CD14-positive monocyte (primary cell): Measurements from ENCODE around the gene ASTN2. TPM values are rescaled to one million over a fixed set of nuclear protein-coding genes. Genes with fewer than 3 reads are reported as not detected.

Experiments used
- DNase-seq, 3 donors: peaks; one replicate each; pipeline ENCODE4 v3.0.0-alpha.2; 2011 to 2022
- H2AFZ ChIP-seq: 2 replicates; pipeline ENCODE4 v1.6.0; 2012; ENCODE audit warnings: mild to moderate bottlenecking, low read depth, low read length, inconsistent platforms; ENCODE audit not compliant: insufficient read depth, poor library complexity, severe bottlenecking
- H3K27ac ChIP-seq, 2 donors: 1 replicate in 1 of 2; 2 replicates in 1 of 2; pipeline ENCODE4 v1.5.1; 2012 to 2013; ENCODE audit warnings: low read length in 2 of 2, control low read depth in 1 of 2, inconsistent platforms in 1 of 2, low read depth in 1 of 2, mild to moderate bottlenecking in 1 of 2
- H3K27me3 ChIP-seq, 2 donors: one replicate each; pipeline versions ENCODE4 v1.6.0 to v1.6.1; 2011 to 2013; ENCODE audit warnings: low read length in 2 of 2; ENCODE audit not compliant: control insufficient read depth in 2 of 2, insufficient read depth in 2 of 2
- H3K36me3 ChIP-seq, 2 donors: replicated peaks in 1 of 2; 1 replicate in 1 of 2; 2 replicates in 1 of 2; pipeline versions ENCODE4 v1.5.1 to v1.6.1; 2012 to 2013; ENCODE audit warnings: low read length in 2 of 2, control low read depth in 1 of 2, inconsistent platforms in 1 of 2, mild to moderate bottlenecking in 1 of 2; ENCODE audit not compliant: insufficient read depth in 2 of 2, control insufficient read depth in 1 of 2
- H3K4me1 ChIP-seq, 2 donors: 1 replicate in 1 of 2; 2 replicates in 1 of 2; pipeline versions ENCODE4 v1.5.1 to v1.6.1; 2012 to 2013; ENCODE audit warnings: low read length in 2 of 2, control low read depth in 1 of 2, inconsistent platforms in 1 of 2, mild to moderate bottlenecking in 1 of 2, moderate library complexity in 1 of 2; ENCODE audit not compliant: insufficient read depth in 2 of 2, control insufficient read depth in 1 of 2
- H3K4me2 ChIP-seq: replicated peaks from 2 replicates; pipeline ENCODE3; 2012; ENCODE audit warnings: low read length, moderate library complexity, mild to moderate bottlenecking; ENCODE audit not compliant: poor library complexity, severe bottlenecking; ENCODE audit errors: extremely low read depth
- H3K4me3 ChIP-seq, 3 experiments: fragments of 200-600 bp in 1 of 3; sonication (generic) in 1 of 3; replicated peaks in 1 of 3; 1 replicate in 2 of 3; 2 replicates in 1 of 3; pipeline ENCODE4 v1.5.1; 2011 to 2013; ENCODE audit warnings: low read length in 3 of 3, mild to moderate bottlenecking in 3 of 3, control low read depth in 2 of 3, low read depth in 2 of 3, inconsistent platforms in 1 of 3, moderate library complexity in 1 of 3
- H3K79me2 ChIP-seq: 2 replicates; pipeline ENCODE4 v1.6.0; 2012; ENCODE audit warnings: mild to moderate bottlenecking, control low read depth, inconsistent platforms, low read length, moderate library complexity; ENCODE audit not compliant: insufficient read depth
- H3K9ac ChIP-seq: 2 replicates; pipeline ENCODE4 v1.6.0; 2017; ENCODE audit warnings: low read length, mild to moderate bottlenecking; ENCODE audit not compliant: insufficient read depth, poor library complexity, severe bottlenecking
- H3K9me3 ChIP-seq, 2 donors: replicated peaks in 1 of 2; 1 replicate in 1 of 2; 2 replicates in 1 of 2; pipeline versions ENCODE4 v1.5.1 to v1.6.1; 2012 to 2013; ENCODE audit warnings: low read length in 2 of 2, control low read depth in 1 of 2; ENCODE audit not compliant: control insufficient read depth in 1 of 2, insufficient read depth in 1 of 2
- H4K20me1 ChIP-seq: 2 replicates; pipeline ENCODE4 v1.6.0; 2012; ENCODE audit warnings: mild to moderate bottlenecking, low read length, control low read depth, moderate library complexity; ENCODE audit not compliant: insufficient read depth
- H3K27ac Mint-ChIP-seq, 7 donors: one replicate each; pipeline ENCODE4 v1.8.0; 2020; ENCODE audit warnings: mild to moderate bottlenecking in 7 of 7, mixed read lengths in 7 of 7, moderate library complexity in 6 of 7, inconsistent platforms in 2 of 7
- H3K27me3 Mint-ChIP-seq, 3 donors: one replicate each; pipeline ENCODE4 v1.8.0; 2021 to 2022; ENCODE audit warnings: low read depth in 3 of 3, mild to moderate bottlenecking in 3 of 3, mixed read lengths in 3 of 3, moderate library complexity in 3 of 3, inconsistent platforms in 1 of 3
- H3K36me3 Mint-ChIP-seq, 2 donors: one replicate each; pipeline ENCODE4 v1.8.0; 2020; ENCODE audit warnings: mixed read lengths in 2 of 2, inconsistent platforms in 1 of 2, mild to moderate bottlenecking in 1 of 2
- H3K4me1 Mint-ChIP-seq: one replicate; pipeline ENCODE4 v1.8.0; 2020; ENCODE audit warnings: mild to moderate bottlenecking, mixed read lengths
- H3K4me3 Mint-ChIP-seq, 2 donors: one replicate each; pipeline ENCODE4 v1.8.0; 2020; ENCODE audit warnings: mild to moderate bottlenecking in 2 of 2, mixed read lengths in 2 of 2, moderate library complexity in 1 of 2
- H3K9me3 Mint-ChIP-seq, 7 donors: one replicate each; pipeline ENCODE4 v1.8.0; 2020 to 2022; ENCODE audit warnings: mixed read lengths in 7 of 7, mild to moderate bottlenecking in 6 of 7, moderate library complexity in 6 of 7, inconsistent platforms in 2 of 7
- CTCF ChIP-seq: fragments of 200-600 bp; IDR thresholded peaks from one replicate; pipeline ENCODE4 v1.8.0; 2022; ENCODE audit warnings: antibody characterized with exemption, mild to moderate bottlenecking
- whole genome bisulfite sequencing: methylation state at CpG from one replicate; pipeline ENCODE4 v1.1.5; 2013; ENCODE audit warnings: missing lambda C conversion rate; ENCODE audit not compliant: insufficient coverage; 5-methylcytosine and 5-hydroxymethylcytosine counted together
- intact Hi-C, 2 donors: fragments of 100-400 bp; cut with micrococcal nuclease; formaldehyde crosslinking; loops; one replicate each; pipeline versions ENCODE4 v1.15.0 to v1.15.1; 2023
- polyA plus RNA-seq, 3 donors: library from polyadenylated mRNA; depleted of rRNA in 1 of 3; unstranded in 2 of 3; stranded (reverse) in 1 of 3; fragments of 300-500 nt in 2 of 3; fragments of >200 nt in 1 of 3; fragmentation: Illumina TruSeq in 2 of 3; gene quantifications; 1 replicate in 2 of 3; 2 replicates in 1 of 3; pipeline ENCODE4 v1.2.3, GENCODE V29; 2012 to 2021

Gene ASTN2
- polyA plus RNA-seq, 3 donors, result not detected

- Mint-ChIP-seq H3K27ac (no peak overlapping the region), H3K36me3 (no peaks in the 10 kb centered on the region), H3K4me3 (no peak overlapping the region), H3K27me3 (peaks cover 4 to 14% (median 9%) of the 10 kb centered on the region in 3 donors), H3K4me1 (no peaks in the 10 kb centered on the region), H3K9me3 (peaks cover 0 to 3% (median 1%) of the 10 kb centered on the region in 7 donors)
- Histone ChIP-seq H3K36me3 (no peaks in the 10 kb centered on the region), H3K9me3 (no peaks in the 10 kb centered on the region), H2AFZ (no peak overlapping the region), H3K4me1 (no peaks in the 10 kb centered on the region), H3K4me3 (no peak overlapping the region), H3K27me3 (no peaks in the 10 kb centered on the region), H3K9ac (no peak overlapping the region), H3K27ac (no peak overlapping the region), H3K4me2 (no peak overlapping the region), H3K79me2 (no peaks in the 10 kb centered on the region), H4K20me1 (no peaks in the 10 kb centered on the region)
- no peak for DNase-seq
- 93% methylated on average over 2 of the region's 6 CpGs for WGBS
- TF ChIP-seq CTCF, result no peak
- intact Hi-C loops, result loop anchor here in 1 of 2 donors (10.0 kb wide), 1 partner anchor 78 kb away; no protein-coding TSS in a partner anchor
These were observed 917.6 kb downstream of the ASTN2 start for GRCh38 chr9:116497095-116497890.

- H3K27me3 ChIP-seq, result no peaks in the 10 kb centered on the region
- no peak overlapping the region for H3K27ac ChIP-seq
- TF ChIP-seq CTCF, result no peak
- DNase-seq, result no peak
- H3K4me1 ChIP-seq, result no peaks in the 10 kb centered on the region
- no peaks in the 10 kb centered on the region for H3K9me3 ChIP-seq
- Mint-ChIP-seq H3K36me3 (no peaks in the 10 kb centered on the region), H3K27me3 (peaks cover 4 to 9% (median 8%) of the 10 kb centered on the region in 3 donors), H3K9me3 (no peaks in the 10 kb centered on the region), H3K4me1 (no peaks in the 10 kb centered on the region), H3K27ac (no peak overlapping the region), H3K4me3 (no peak overlapping the region)
- no peaks in the 10 kb centered on the region for H3K36me3 ChIP-seq
- no peak overlapping the region for H2AFZ ChIP-seq
- no peak overlapping the region for H3K4me2 ChIP-seq
- no peaks in the 10 kb centered on the region for H4K20me1 ChIP-seq
- WGBS, result 92% methylated on average over 1 of the region's 1 CpG
- no peak overlapping the region for H3K4me3 ChIP-seq
- intact Hi-C loops, result loop anchor here in 1 of 2 donors (10.0 kb wide), 1 partner anchor 79 kb away; no protein-coding TSS in a partner anchor
- H3K9ac ChIP-seq, result no peak overlapping the region
- H3K79me2 ChIP-seq, result no peaks in the 10 kb centered on the region
These were observed 918.7 kb downstream of the ASTN2 start for GRCh38 chr9:116496167-116496566.
